NB4 (cell line): ENCODE data around the gene SCO1.

ENCODE experiments used
- DNase-seq: peaks from one replicate; pipeline ENCODE4 v3.0.0; 2010; ENCODE audit warnings: low read depth
- H3K4me3 ChIP-seq: one replicate; pipeline ENCODE4 v1.5.1; 2011; ENCODE audit warnings: mild to moderate bottlenecking, low read depth, low read length, moderate library complexity
- CTCF ChIP-seq: IDR thresholded peaks from one replicate; pipeline ENCODE4 v1.5.1; 2012; ENCODE audit warnings: low read depth, low read length
- MAX ChIP-seq: IDR thresholded peaks from 2 replicates; pipeline ENCODE4 v1.6.1; 2011; ENCODE audit warnings: low read depth, low read length
- MYC ChIP-seq: IDR thresholded peaks from 2 replicates; pipeline ENCODE4 v1.6.1; 2011; ENCODE audit warnings: low read depth, low read length
- POLR2A ChIP-seq: IDR thresholded peaks from 2 replicates; pipeline ENCODE4 v1.6.1; 2011; ENCODE audit warnings: mild to moderate bottlenecking; ENCODE audit not compliant: insufficient read length; ENCODE audit errors: extremely low read depth

Gene SCO1

GRCh38 chr17:10727192-10727591, 29.9 kb upstream of the SCO1 start:
- no peak overlapping the region for H3K4me3 ChIP-seq
- no peak for TF ChIP-seq MYC

GRCh38 chr17:10726196-10726595, 28.9 kb upstream of the SCO1 start:
- TF ChIP-seq MAX (no peak), MYC (no peak), POLR2A (no peak), CTCF (no peak)
- H3K4me3 ChIP-seq, result no peak overlapping the region
- no peak for DNase-seq

More at GRCh38 chr17:10727192-10727591, 29.9 kb upstream of the SCO1 start:
- DNase-seq, result no peak

- no peak overlapping the region for H3K4me3 ChIP-seq
- DNase-seq, result no peak
- TF ChIP-seq POLR2A, result no peak
- TF ChIP-seq MYC, result no peak
These were observed 27.9 kb upstream of the SCO1 start for GRCh38 chr17:10725262-10725661.

GRCh38 chr17:10724546-10725195, 27.3 kb upstream of the SCO1 start:
- DNase-seq, result no peak
- H3K4me3 ChIP-seq, result no peak overlapping the region
- no peak for TF ChIP-seq MYC
- TF ChIP-seq POLR2A, result no peak
- no peak for TF ChIP-seq MAX
- no peak for TF ChIP-seq CTCF

- no peak for DNase-seq
- H3K4me3 ChIP-seq, result no peak overlapping the region
- TF ChIP-seq POLR2A (no peak), MAX (no peak), MYC (no peak), CTCF (no peak)
These were observed 21.2 kb upstream of the SCO1 start for GRCh38 chr17:10718547-10718946.

- no peak overlapping the region for H3K4me3 ChIP-seq
- TF ChIP-seq CTCF (no peak), MAX (no peak), MYC (no peak), POLR2A (no peak)
- DNase-seq, result no peak
These were observed 18.9 kb upstream of the SCO1 start for GRCh38 chr17:10716218-10716617.

- TF ChIP-seq CTCF, result no peak
- TF ChIP-seq MYC, result no peak
- no peak for TF ChIP-seq MAX
- TF ChIP-seq POLR2A, result no peak
- no peak for DNase-seq
- no peak overlapping the region for H3K4me3 ChIP-seq
These were observed 16.0 kb upstream of the SCO1 start for GRCh38 chr17:10713318-10713717.
